Measurements from ENCODE around the gene NEDD9.

GRCh38 chr6:11228935-11229654, 3.4 kb downstream of the NEDD9 start:
- TF ChIP-seq CTCF (IDR thresholded peaks at IDR 0.05; ENCODE audit: low read depth, low read length, poor library complexity, severe bottlenecking) = no peak
- TF ChIP-seq EZH2phosphoT487 (IDR thresholded peaks at IDR 0.05; ENCODE audit: borderline replicate concordance, low read length) = no peak
